ENCODE results near the gene TUBE1.
"Not testable (repeated sequence)": the region's sequence is repeated elsewhere in the genome, so short reads cannot be mapped to it uniquely, and the experiment has no call there.

The TUBE1 gene

GRCh38 chr6:112087136-112087911, at the start of gene TUBE1, which contains the start of gene FAM229B:
TSS of gene TUBE1 (minus strand) at chr6:112087482. CDS start at chr6:112087434, 48 bp downstream.
TSS of gene FAM229B (plus strand) at chr6:112087591. CDS start at chr6:112099284, 11,693 bp downstream.
- DNase-seq = peak; percentile 87

GRCh38 chr6:112130878-112131277, 43.6 kb upstream of the TUBE1 start:
- DNase-seq = no peak

GRCh38 chr6:112128208-112128607, 40.9 kb upstream of the TUBE1 start:
- no peak for DNase-seq

GRCh38 chr6:112123982-112124381, 36.7 kb upstream of the TUBE1 start:
- no peak for DNase-seq

- no peak for DNase-seq
These were observed 35.5 kb upstream of the TUBE1 start for GRCh38 chr6:112122756-112123155.

GRCh38 chr6:112118034-112118433, 30.8 kb upstream of the TUBE1 start:
- DNase-seq = no peak

- no peak for DNase-seq
These were observed 30.3 kb upstream of the TUBE1 start for GRCh38 chr6:112117554-112117953.

GRCh38 chr6:112116221-112116620, 28.9 kb upstream of the TUBE1 start:
- no peak for DNase-seq

- DNase-seq = no peak
These were observed 27.4 kb upstream of the TUBE1 start for GRCh38 chr6:112114577-112115223.

GRCh38 chr6:112113918-112114317, 26.6 kb upstream of the TUBE1 start:
- DNase-seq = no peak

- DNase-seq = no peak
These were observed 26.1 kb upstream of the TUBE1 start for GRCh38 chr6:112113431-112113830.

GRCh38 chr6:112109262-112109661, 22.0 kb upstream of the TUBE1 start:
- DNase-seq = no peak

- no peak for DNase-seq
These were observed 19.3 kb upstream of the TUBE1 start for GRCh38 chr6:112106562-112106961.

GRCh38 chr6:112106026-112106425, 18.7 kb upstream of the TUBE1 start:
- not testable (repeated sequence) for DNase-seq

GRCh38 chr6:112100561-112100960, 13.3 kb upstream of the TUBE1 start:
- no peak for DNase-seq

- DNase-seq = no peak
These were observed 9.6 kb upstream of the TUBE1 start for GRCh38 chr6:112096901-112097300.

- no peak for DNase-seq
These were observed 634 bp upstream of the TUBE1 start for GRCh38 chr6:112087916-112088315.

GRCh38 chr6:112086744-112087135, 542 bp downstream of the TUBE1 start:
- no peak for DNase-seq

GRCh38 chr6:112085286-112086065, 1.8 kb downstream of the TUBE1 start:
- no peak for DNase-seq

GRCh38 chr6:112081569-112081968, 5.7 kb downstream of the TUBE1 start:
- DNase-seq = no peak

GRCh38 chr6:112066606-112067005, 20.7 kb downstream of the TUBE1 start:
- DNase-seq = no peak

- DNase-seq = no peak
These were observed 21.8 kb downstream of the TUBE1 start for GRCh38 chr6:112065426-112065986.

- no peak for DNase-seq
These were observed 24.3 kb downstream of the TUBE1 start for GRCh38 chr6:112062966-112063365.
